ENCODE measurements around the gene SLC26A9. TPM values are rescaled to one million over a fixed set of nuclear protein-coding genes. Genes with fewer than 3 reads are reported as not detected.
"Not testable (repeated sequence)": the region's sequence is repeated elsewhere in the genome, so short reads cannot be mapped to it uniquely, and the experiment has no call there.

The SLC26A9 gene
- total and polyA plus RNA-seq, 10 of the 15 experiments (the other 5 are each of a cell fraction or from before 2014, with no cell fraction given): 0.09 to 0.40 (median 0.17) TPM

DNA sequence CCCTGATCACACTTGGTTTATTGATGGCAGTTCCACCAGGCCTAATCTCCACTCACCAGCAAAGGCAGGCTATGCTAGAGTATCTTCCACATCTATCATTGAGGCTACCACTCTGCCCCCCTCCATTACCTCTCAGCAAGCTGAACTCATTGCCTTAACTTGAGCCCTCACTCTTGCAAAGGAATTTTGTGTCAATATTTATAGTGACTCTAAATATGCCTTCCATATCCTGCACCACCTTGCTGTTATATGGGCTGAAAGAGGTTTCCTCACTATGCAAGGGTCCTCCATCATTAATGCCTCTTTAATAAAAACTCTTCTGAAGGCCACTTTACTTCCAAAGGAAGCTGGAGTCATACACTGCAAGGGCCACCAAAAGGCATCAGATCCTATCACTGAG, 70.1 kb downstream of the SLC26A9 start:
- H3K27ac ChIP-seq (ENCODE audit: control insufficient read depth, insufficient read depth); H3K4me3 ChIP-seq; H3K9ac ChIP-seq (ENCODE audit: control insufficient read depth, insufficient read depth, low read length); H3K36me3 ChIP-seq (ENCODE audit: control insufficient read depth in 2 of 2, insufficient read depth in 2 of 2, low read length in 1 of 2); H3K79me2 ChIP-seq (ENCODE audit: control insufficient read depth, insufficient read depth, low read length); in situ Hi-C loops (cut with MboI); DNase-seq (ENCODE audit: low read depth, low spot score); SMC1A ChIA-PET (ENCODE audit: uncharacterized antibody, unreplicated experiment); BruUV-seq (replicated peaks); intact Hi-C loops (cut with micrococcal nuclease; ENCODE audit: unreplicated experiment); H3K27me3 ChIP-seq (replicated peaks in 1 of 2; ENCODE audit: control insufficient read depth in 2 of 2, insufficient read depth in 2 of 2, low read length in 1 of 2); H2AFZ ChIP-seq (ENCODE audit: control insufficient read depth, low read depth, low read length); H3K9me3 ChIP-seq (replicated peaks; ENCODE audit: control insufficient read depth, insufficient read depth, low read length); H3K4me1 ChIP-seq (ENCODE audit: control insufficient read depth, insufficient read depth, low read length); ATAC-seq; POLR2A ChIA-PET; FAIRE-seq; RAD21 ChIA-PET (ENCODE audit: unreplicated experiment); H3K4me2 ChIP-seq (ENCODE audit: control insufficient read depth, insufficient read depth); H4K20me1 ChIP-seq (ENCODE audit: control insufficient read depth, insufficient read depth): not testable (repeated sequence)
- CTCF ChIA-PET: interaction anchor here (0.9 kb wide), 1 partner anchor 104 kb away, joined by 4 read pairs; no protein-coding TSS in a partner anchor

DNA sequence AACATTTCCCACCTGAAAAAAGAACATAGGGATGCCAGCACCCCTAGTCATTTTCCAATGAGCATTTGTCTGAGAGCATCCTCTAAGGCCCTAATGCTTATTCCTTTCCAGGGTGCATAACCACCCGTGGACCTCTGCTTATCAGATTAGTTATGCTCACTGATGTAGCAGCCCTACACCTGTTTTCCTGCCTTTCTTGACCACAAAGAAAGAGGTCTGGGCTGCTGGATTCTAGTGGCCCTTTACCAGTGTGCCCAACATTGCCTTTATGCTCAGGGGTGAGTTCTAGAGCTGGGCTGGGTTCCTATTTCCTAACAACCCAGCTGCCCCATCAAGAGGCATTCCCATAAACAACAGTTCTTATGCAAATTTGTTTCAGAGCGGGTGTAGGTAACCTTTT, 73.0 kb downstream of the SLC26A9 start:
- in situ Hi-C loops (cut with MboI) (no loop called here), intact Hi-C loops (cut with micrococcal nuclease; ENCODE audit: unreplicated experiment) (no loop called here)
- SMC1A ChIA-PET (ENCODE audit: uncharacterized antibody, unreplicated experiment): no interaction called here
- Histone ChIP-seq H2AFZ (ENCODE audit: control insufficient read depth, low read depth, low read length) (no peak overlapping the region), H3K27ac (ENCODE audit: control insufficient read depth, insufficient read depth) (no peak overlapping the region), H3K36me3 (ENCODE audit: control insufficient read depth in 2 of 2, insufficient read depth in 2 of 2, low read length in 1 of 2) (no peaks in the 10 kb centered on the region), H3K4me1 (ENCODE audit: control insufficient read depth, insufficient read depth, low read length) (no peaks in the 10 kb centered on the region), H3K4me3 (no peak overlapping the region), H3K9me3 (replicated peaks; ENCODE audit: control insufficient read depth, insufficient read depth, low read length) (no peaks in the 10 kb centered on the region; the same call in 2 of the 3 replicates), H4K20me1 (ENCODE audit: control insufficient read depth, insufficient read depth) (no peaks in the 10 kb centered on the region), H3K79me2 (ENCODE audit: control insufficient read depth, insufficient read depth, low read length) (no peaks in the 10 kb centered on the region), H3K9ac (ENCODE audit: control insufficient read depth, insufficient read depth, low read length) (no peak overlapping the region), H3K4me2 (ENCODE audit: control insufficient read depth, insufficient read depth) (no peak overlapping the region), H3K27me3 (replicated peaks in 1 of 2; ENCODE audit: control insufficient read depth in 2 of 2, insufficient read depth in 2 of 2, low read length in 1 of 2) (no peaks in the 10 kb centered on the region)
- CTCF ChIA-PET: no interaction called here
- POLR2A ChIA-PET: no interaction called here
- ATAC-seq (no peak), FAIRE-seq (no peak), DNase-seq (ENCODE audit: low read depth, low spot score) (no peak)
- 12% methylated on average over 2 of the region's 2 CpGs for WGBS (ENCODE audit: insufficient coverage, insufficient replicate concordance, low lambda C conversion rate, missing lambda C conversion rate)
- no TSS peak for BruUV-seq (replicated peaks)
- RAD21 ChIA-PET (ENCODE audit: unreplicated experiment): no interaction called here
- TF ChIP-seq, protein P1, sequence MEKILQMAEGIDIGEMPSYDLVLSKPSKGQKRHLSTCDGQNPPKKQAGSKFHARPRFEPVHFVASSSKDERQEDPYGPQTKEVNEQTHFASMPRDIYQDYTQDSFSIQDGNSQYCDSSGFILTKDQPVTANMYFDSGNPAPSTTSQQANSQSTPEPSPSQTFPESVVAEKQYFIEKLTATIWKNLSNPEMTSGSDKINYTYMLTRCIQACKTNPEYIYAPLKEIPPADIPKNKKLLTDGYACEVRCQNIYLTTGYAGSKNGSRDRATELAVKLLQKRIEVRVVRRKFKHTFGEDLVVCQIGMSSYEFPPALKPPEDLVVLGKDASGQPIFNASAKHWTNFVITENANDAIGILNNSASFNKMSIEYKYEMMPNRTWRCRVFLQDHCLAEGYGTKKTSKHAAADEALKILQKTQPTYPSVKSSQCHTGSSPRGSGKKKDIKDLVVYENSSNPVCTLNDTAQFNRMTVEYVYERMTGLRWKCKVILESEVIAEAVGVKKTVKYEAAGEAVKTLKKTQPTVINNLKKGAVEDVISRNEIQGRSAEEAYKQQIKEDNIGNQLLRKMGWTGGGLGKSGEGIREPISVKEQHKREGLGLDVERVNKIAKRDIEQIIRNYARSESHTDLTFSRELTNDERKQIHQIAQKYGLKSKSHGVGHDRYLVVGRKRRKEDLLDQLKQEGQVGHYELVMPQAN (conservative IDR thresholded peaks at IDR 0.05): no peak
- TF ChIP-seq, protein P2, sequence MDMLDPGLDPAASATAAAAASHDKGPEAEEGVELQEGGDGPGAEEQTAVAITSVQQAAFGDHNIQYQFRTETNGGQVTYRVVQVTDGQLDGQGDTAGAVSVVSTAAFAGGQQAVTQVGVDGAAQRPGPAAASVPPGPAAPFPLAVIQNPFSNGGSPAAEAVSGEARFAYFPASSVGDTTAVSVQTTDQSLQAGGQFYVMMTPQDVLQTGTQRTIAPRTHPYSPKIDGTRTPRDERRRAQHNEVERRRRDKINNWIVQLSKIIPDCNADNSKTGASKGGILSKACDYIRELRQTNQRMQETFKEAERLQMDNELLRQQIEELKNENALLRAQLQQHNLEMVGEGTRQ (IDR thresholded peaks at IDR 0.05; ENCODE audit: borderline replicate concordance, low read depth, low read length): no peak
- TF ChIP-seq, protein P3, sequence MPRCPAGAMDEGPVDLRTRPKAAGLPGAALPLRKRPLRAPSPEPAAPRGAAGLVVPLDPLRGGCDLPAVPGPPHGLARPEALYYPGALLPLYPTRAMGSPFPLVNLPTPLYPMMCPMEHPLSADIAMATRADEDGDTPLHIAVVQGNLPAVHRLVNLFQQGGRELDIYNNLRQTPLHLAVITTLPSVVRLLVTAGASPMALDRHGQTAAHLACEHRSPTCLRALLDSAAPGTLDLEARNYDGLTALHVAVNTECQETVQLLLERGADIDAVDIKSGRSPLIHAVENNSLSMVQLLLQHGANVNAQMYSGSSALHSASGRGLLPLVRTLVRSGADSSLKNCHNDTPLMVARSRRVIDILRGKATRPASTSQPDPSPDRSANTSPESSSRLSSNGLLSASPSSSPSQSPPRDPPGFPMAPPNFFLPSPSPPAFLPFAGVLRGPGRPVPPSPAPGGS (IDR thresholded peaks at IDR 0.05; ENCODE audit: borderline replicate concordance, insufficient read depth, low read depth, low read length, poor library complexity, severe bottlenecking): no peak
- TF ChIP-seq NR2F1 (conservative IDR thresholded peaks at IDR 0.05): no peak
- TF ChIP-seq SMARCA5 (IDR thresholded peaks at IDR 0.05): no peak
- TF ChIP-seq NR2C1 (IDR thresholded peaks at IDR 0.05): no peak
- TF ChIP-seq NRF1 (conservative IDR thresholded peaks at IDR 0.05; ENCODE audit: low read depth, low read length): no peak
- no peak for TF ChIP-seq TCF12 (IDR thresholded peaks at IDR 0.05; ENCODE audit: low read depth, low read length)
- no peak for TF ChIP-seq STAT1 (conservative IDR thresholded peaks at IDR 0.05)
- no peak for TF ChIP-seq KDM1A (IDR thresholded peaks at IDR 0.05; ENCODE audit: borderline replicate concordance)
- TF ChIP-seq SIN3A (IDR thresholded peaks at IDR 0.05; ENCODE audit: low read depth, low read length): no peak
- TF ChIP-seq BHLHE40 (IDR thresholded peaks at IDR 0.05; ENCODE audit: borderline replicate concordance in 1 of 2, low read depth in 2 of 2, low read length in 1 of 2): no peak
- TF ChIP-seq ZBED1 (IDR thresholded peaks at IDR 0.05; ENCODE audit: borderline replicate concordance): no peak
- TF ChIP-seq RAD21 (IDR thresholded peaks at IDR 0.05; ENCODE audit: insufficient read depth, low read depth, low read length): no peak
- no peak for TF ChIP-seq STAT3 (IDR thresholded peaks at IDR 0.05; ENCODE audit: low read depth, low read length)
- no peak for TF ChIP-seq CREB1 (IDR thresholded peaks at IDR 0.05; ENCODE audit: low read depth)
